GM12874 (cell line): ENCODE data around the gene STEAP1.

ENCODE experiments used
- CTCF ChIP-seq: IDR thresholded peaks from 2 replicates; pipeline ENCODE4 v1.5.1; 2011; ENCODE audit warnings: low read depth, mild to moderate bottlenecking, control low read depth, low read length, moderate library complexity; ENCODE audit not compliant: insufficient read depth

STEAP1 gene

GRCh38 chr7:90166153-90166552 is 11.9 kb downstream of the STEAP1 start:
- TF ChIP-seq CTCF = no peak

GRCh38 chr7:90167361-90167760 is 13.1 kb downstream of the STEAP1 start:
- TF ChIP-seq CTCF = no peak

GRCh38 chr7:90169891-90170290 is 15.6 kb downstream of the STEAP1 start:
- no peak for TF ChIP-seq CTCF

GRCh38 chr7:90172121-90172520 is 17.9 kb downstream of the STEAP1 start:
- TF ChIP-seq CTCF = no peak

- no peak for TF ChIP-seq CTCF
These were observed 18.4 kb downstream of the STEAP1 start for GRCh38 chr7:90172624-90173023.

GRCh38 chr7:90173127-90173844 is 19.0 kb downstream of the STEAP1 start:
- no peak for TF ChIP-seq CTCF

GRCh38 chr7:90175667-90176066 is 21.4 kb downstream of the STEAP1 start:
- no peak for TF ChIP-seq CTCF

- TF ChIP-seq CTCF = no peak
These were observed 21.9 kb downstream of the STEAP1 start for GRCh38 chr7:90176195-90176594.
